Kidney glomerular epithelial cell (primary cell): ENCODE results near the gene CR1L.
"Not testable (repeated sequence)": the region's sequence is repeated elsewhere in the genome, so short reads cannot be mapped to it uniquely, and the experiment has no call there.

Experiments used
- DNase-seq: peaks from one replicate; lab custom pipeline; 2025; lab: John Stamatoyannopoulos, UW

CR1L gene

DNA sequence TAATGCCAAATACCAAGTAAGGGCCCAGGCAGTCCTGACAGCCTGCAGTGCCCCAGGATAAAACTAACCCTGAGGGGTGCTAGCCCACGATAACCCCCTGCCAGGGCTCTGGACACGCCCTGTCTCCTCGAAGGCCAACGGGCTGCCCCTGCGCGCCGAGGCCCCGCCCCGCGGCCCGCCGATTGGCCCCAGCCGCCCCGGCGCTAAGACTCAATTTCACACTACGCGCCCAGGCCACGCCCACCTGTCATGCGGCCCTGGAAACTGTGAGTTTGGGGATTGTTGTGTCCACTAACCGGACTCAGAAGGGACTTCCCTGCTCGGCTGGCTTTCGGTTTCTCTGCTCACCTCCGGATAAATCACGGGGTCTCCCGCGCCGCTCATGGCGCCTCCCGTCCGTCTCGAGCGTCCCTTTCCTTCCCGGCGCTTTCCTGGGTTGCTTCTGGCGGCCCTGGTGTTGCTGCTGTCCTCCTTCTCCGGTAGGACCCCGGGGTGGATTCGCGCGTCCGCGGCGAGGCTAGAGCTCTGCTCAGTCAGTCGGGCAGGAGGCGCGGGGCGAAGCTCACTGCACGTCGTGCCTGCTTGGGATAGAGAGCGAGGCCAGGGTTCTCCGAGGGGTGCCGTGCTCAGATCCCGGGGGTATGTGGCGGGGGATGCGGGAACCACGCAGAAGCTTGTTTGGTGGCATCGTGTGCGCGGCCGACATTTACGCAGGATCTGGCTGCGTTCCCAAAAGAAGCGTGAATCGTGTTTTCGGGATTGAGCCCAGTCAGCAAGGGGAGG lies at the start of gene CR1L:
Gene CR1L, plus strand, starts transcription at position 282 of the 783 bp plus-strand sequence. Its CDS starts 101 bp downstream, at position 383.
- DNase-seq, result peak; percentile 26

DNA sequence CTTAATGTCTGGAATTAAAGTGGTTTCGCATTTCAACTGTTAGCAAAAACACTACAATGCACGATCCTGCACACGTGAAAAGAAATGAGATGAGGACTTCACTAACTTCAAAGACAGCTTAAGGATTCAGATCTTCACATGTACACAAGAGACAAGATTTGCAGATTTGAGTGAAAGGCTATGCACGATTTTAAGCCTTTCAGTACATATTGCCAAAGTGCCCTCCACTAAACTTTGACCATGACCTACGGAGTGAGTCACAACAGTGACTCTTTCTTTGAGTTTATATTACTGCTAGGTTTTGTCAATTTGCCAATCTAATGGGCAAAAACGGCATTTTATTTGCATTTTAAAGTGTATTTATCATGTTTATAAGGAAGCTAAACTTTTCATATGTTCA lies 41.2 kb upstream of the CR1L start:
- DNase-seq, result no peak

DNA sequence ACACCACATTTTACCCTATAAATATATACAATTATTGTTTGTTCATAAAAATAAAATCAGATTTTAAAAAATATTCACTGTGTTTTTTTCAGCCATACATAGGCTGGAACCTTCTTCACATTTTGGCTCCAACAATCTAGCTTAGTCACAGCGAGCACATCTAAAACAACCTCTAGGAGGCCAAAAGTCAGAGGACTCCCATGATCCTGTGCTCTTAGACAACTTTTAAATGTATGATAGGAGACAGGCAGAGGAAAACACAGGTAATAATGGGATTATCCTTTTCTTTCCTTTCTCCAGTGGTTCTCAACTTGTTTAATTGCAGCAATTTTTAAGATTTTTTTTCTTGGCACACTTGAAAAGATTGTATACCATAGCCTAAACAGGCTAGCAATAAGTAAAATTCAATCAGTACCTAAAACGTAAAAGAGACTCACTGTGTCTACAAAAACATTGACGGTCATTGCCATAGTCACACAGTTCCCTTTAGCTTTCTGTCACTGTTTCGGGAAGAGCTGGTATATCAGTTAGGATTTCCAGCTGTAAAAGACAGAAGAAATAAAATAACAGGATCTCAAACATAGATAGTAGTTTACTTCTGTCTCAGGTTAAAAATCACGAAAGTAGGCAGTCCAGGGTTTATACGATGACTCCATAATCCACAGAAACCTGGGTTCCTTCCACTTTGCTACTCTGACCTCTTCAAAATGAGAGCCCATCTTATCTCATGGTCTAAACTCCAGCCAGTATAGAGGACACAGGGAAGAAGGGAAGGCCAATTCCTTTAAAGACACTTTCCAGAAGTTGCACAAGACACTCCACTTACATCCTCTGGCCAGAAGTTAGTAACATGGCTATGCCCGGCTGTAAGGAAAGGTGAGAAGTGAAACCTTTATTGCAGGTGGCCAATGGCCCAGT lies 39.2 kb upstream of the CR1L start:
- no peak for DNase-seq

DNA sequence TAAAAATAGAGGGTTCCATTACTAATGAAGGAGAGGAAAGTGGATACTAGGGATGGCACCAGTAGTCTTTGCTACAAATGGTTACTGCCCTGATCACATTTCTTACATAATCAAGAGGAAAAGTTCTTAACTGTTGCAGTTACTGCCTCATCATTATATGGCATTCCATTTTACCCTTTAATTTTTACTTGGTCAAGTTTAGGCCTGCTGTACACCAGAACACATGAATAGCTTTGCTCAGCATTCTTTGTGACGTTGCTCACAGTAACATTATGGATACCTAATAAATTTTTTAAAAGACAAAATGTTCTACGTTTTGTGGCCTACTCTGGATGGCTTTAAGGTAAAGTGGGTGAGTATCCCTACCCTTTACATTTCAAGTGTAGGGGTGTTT lies 38.6 kb upstream of the CR1L start:
- no peak for DNase-seq

DNA sequence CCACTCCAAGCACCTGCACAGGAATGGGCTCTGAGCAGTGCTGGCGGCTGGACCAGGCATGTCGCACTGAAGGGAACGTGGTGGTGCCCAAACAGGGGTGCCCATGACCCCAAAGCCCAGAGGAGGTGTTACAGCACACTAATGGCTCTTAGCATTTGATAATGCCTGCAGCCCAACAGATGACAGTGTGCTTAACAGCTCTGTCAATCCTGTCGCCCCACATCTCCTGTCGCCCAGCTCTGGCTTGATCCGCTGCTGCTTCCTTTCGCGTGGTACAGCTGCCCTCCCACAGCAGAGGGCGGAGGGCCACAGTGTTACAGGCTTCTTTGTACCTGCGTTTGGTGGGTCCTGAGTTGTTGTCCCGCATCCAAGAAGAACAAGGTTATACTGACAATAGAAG lies 32.2 kb upstream of the CR1L start:
- no peak for DNase-seq

DNA sequence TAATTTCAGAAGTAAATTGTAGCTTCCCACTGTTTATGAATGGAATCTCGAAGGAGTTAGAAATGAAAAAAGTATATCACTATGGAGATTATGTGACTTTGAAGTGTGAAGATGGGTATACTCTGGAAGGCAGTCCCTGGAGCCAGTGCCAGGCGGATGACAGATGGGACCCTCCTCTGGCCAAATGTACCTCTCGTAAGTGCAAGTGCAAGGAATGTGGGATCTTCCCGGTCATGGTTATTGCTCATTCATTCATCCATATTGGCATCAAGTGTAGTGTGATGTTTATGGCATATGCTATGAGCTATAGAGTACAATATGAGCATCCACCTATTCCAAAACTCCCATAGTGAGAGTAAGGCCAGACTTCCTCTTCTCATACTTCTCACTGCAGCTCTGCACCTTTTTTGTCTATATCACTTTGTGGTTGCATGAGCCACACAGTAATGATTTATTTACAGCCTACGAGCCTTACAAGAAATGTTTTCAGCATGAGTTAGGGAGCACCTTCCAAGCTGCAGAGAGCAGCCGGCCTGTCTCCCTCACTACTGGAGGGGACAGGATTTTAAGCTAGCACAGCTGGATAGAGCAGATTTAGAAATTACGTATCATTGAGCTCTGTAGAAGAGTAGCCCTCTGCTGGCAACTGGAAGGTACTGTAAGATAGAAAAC lies 24.9 kb upstream of the CR1L start:
- peak; percentile 60 for DNase-seq

DNA sequence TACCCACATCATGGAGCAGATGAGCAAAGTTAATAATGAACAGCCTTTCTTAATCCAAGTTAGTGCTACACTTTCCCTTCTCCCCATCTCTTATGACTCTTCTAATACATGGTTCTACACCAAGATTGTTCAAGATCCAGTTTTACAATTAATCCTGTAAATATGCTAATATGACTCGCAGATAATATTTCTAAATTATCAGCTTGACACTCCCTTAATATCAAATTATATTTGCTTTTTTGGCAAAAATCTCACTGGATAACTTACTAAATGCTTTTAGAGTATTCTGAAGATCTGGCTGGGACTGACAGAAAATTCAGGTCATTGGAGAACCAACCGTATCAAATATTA lies 24.4 kb upstream of the CR1L start:
- DNase-seq, result no peak

DNA sequence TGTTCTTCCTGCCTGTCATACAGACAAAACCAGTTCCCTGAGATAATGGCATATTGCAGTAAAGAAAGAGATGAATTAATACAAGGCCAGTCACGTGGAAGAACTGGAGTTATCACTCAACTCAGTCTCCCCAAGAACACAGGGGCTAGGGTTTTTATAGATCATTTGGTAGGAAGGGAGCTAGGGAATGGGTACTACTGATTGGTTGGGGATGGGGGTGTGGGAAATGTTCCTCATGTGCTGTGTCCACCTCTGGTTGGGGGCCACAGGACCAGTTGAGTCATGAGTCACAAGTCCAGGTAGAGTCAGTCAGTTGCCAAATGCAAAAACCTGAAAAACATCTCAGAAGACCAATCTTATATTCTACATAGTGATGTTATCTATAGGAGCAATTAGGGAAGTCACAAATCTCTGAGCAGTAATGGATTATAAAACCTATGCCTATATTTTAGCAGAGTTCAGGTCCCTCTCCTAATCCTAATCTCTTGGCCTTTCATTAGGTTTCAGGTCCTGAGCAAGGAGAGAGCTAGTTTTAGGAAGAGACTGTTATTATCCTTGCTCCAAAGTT lies 19.3 kb upstream of the CR1L start:
- not testable (repeated sequence) for DNase-seq

DNA sequence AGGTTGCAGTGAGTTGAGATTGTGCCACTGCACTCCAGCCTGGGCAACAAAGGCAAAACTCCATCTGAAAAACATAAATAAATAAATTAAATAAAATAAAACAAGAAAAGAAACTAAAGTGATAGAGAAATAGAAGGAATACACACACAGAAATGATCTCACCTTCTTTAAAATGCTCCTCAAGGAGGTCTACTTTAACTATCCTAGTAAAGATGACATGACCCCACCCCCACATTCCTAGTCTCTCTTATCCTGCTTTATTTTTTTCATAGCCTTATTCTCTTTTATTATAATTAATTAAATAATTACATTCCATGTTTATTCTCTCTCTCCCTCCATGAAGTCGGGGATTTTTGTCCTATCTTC lies 18.0 kb upstream of the CR1L start:
- DNase-seq, result no peak

DNA sequence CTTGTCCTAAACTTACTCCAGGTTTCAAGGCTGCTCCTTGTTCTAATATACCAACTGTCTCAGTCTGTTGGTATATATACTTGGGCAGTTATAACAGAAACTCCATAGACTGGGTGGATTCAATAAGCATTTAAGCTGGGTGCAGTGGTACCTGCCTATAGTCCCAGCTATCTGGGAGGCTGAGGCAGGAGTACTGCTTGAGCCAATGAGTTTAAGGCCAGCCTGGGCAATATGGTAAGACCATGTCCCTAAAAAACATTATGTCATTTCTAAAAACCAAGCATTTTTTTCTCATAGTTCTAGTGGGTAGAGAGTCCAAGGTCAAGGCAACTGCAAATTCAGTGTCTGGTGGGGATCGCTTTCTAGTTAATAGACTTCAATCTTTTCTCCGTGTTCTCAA lies 17.4 kb upstream of the CR1L start:
- DNase-seq, result no peak

DNA sequence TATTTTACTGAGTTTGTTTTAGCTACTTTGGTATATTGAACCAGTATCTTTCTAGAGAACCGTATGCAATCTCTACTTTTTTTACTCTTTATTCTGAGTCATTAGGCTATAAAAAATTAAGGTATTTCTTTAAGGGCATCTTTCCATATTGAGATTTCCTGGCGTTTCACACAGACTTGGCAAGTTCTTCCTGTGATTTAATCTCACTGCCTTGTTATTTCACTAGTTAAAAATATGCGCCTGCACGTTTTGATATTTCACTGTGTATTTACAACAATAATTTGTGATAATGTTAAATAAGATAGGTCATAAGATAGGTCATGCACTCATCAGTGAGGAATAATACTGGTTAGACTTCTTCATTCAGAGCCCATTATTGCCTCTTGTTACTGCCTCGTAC lies 16.2 kb upstream of the CR1L start:
- no peak for DNase-seq

DNA sequence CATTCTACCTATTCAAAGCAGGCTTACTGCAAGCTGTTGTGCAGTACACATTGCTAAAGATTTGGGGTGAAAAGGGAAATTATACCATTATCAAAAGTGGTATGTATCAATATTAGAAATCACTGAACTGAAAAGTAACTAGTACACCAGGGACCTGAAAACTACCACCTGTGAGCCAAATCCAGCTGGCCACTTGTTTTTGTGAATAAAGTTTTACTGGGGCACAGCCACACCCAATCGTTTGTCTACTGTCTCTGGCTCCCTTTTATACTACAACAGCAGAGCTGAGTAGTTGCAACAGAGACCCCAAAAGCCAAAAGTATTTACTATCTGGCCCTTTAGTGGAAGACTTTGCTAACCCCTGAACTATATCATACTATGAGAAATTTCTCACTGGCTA lies 13.8 kb upstream of the CR1L start:
- DNase-seq, result no peak

DNA sequence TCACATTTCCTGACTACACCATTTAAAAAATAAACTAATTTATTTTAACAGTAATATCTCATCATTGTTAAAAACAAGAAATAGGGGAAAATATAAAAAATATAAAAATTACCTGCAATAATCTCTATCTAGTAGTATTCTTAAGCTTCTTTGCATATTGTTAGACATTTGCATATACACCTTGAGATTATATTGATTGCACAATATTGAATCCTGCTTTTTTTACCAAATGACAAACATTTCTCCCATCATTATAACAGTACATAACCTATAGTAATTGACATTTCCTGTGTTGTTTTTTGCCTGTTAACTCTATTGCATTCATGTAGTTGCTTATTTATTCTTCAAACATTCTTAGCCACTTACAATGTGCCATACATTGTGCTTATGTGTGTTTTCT lies 11.7 kb upstream of the CR1L start:
- DNase-seq, result no peak

DNA sequence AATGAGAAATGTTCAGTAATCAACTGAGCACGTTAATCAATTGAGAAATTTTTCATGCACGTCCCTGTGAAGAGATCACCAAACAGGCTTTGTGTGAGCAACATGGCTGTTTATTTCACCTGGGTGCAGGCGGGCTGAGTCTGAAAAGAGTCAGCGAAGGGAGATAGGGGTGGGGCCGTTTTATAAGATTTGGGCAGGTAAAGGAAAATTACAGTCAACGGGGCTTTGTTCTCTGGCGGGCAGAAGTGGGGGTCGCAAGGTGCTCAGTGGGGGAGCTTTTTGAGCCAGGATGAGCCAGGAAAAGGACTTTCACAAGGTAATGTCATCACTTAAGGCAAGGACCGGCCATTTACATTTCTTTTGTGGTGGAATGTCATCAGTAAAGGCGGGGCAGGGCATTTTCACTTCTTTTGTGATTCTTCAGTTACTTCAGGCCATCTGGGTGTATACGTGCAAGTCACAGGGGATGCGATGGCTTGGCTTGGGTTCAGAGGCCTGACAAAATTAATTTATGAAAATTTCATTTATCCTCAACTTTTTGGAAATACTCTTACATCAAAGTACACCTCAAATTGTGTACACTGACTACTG lies 11.1 kb upstream of the CR1L start:
- not testable (repeated sequence) for DNase-seq

DNA sequence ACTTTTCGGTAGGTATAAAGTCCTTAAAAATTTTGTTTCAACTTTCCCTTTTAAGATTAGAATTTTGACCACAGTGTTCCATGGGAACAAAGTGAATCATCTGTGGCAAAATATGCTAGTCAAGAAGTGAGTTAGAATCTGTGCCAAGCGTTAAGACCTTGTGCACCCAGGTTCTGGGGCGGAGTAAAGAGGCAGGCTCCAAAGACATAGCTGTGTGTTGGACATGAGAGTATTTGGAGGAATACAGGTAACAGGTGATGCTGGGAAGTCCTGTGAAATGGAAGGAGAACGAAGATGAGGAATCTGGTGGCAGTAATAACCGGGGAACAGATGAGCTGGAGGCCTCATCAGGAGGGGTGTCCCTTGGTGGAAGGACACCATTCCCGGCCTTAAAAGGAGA lies 10.6 kb upstream of the CR1L start:
- DNase-seq, result not testable (repeated sequence)

DNA sequence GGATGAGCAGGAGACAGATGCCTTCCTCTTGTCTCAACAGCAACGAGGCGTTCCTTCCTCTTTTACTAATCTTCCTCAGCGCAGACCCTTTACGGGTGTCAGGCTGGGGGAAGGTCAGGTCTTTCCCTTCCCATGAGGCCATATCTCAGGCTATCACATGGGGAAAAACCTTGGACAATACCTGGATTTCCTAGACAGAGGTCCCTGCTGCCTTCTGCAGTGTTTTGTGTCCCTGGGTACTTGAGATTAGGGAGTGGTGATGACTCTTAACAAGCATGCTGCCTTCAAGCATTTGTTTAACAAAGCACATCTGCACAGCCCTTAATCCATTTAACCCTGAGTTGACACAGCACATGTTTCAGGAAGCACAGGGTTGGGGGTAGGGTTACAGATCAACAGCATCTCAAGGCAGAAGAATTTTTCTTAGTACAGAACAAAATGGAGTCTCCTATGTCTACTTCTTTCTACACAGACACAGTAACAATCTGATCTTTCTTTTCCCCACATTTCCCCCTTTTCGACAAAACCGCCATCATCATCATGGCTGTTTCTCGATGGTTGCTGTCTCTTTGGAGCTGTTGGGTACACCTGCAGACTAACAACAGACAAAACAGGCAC lies 9.3 kb upstream of the CR1L start:
- DNase-seq, result not testable (repeated sequence)

DNA sequence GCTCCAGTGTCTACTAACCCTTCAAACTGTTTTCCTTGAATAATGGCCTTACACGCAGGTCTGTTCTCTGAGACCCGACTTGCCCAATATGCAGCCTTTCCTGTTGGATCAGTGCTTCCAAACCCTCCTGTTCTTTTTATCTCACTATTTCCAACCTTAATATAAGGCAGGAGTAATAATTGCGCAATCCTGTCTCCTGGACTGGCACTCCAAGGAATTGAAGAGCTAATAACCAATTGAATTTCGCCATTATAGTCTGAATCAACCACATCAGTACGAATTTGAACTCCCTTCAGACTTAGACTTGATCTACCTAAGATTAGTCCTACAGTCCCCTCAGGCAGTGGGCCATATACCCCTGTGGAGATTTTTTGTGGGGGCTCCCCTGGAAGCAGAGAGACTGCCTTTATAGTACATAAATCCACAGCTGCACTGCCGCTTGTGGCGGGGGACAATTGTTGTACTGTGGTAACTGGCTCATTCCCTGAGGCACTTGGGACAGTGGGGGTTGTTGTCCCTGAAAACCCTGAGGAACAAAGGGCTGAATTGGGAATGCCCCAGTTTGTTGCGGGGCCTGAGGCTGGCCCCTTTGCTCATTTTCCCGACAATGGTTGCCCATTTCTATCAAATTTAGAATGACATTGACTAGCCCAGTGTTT lies 6.3 kb upstream of the CR1L start:
- DNase-seq, result not testable (repeated sequence)

DNA sequence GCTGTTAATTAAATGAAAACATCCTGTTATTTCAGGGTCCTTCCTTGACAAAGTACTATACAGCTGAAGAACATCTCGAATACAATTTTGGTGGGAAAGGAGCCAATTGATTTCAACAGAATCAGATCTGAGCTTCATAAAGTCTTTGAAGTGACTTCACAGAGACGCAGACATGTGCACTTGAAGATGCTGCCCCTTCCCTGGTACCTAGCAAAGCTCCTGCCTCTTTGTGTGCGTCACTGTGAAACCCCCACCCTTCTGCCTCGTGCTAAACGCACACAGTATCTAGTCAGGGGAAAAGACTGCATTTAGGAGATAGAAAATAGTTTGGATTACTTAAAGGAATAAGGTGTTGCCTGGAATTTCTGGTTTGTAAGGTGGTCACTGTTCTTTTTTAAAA lies 5.6 kb upstream of the CR1L start:
- not testable (repeated sequence) for DNase-seq

DNA sequence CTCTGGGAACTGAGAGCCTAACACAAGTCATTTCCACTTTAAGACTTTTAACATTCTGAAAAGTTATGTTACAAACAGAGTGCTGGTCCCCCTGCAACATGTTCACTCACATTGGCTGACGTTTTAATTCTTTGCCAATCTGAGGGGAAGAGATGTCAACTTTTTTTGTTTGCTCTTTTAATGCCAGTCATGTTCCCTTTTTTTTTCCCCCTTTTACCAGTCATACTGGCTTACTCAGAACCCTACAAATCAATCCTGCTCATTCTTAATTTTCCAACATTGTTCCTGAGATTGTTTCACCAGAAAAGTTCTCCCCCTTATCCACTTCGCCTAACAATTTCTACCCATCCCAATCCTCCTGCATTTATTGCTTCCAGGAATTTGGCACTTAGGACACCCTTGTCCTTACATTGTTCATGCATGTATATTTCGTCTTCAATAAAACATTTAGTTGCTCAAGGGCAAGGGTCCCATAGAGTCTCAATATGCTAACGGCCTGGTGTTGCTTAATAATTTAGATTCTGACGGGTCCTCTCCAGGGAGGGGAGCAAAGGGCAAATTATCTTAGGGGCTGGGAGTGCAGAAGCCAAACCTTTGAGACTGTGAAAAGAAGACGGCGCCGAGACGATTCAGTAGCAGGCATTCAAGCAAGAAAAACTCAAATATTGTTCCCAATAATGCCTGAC lies 624 bp upstream of the CR1L start:
- DNase-seq, result no peak

DNA sequence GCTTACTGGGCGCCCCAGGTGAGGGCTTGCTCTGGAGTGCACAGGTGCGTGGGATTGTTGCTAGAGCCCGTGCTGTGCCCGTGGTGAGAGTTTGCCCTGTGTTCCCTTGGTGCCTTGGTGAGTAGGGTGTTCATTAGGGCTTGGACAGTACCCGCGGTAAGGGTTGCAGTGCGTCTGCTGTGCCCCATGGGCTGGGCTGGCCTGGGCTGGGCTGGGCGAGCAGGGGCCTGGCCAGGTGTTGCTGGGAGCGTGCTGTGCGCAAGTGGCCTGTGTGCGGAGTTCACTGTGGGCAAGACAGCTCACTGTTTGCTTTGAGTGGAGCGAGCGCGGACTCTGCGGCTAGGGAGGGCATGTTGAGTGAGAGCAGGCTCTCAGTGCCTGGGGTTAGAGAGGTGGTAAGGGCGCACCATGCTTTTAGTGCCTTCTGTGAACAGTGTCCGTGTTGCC lies 725 bp downstream of the CR1L start:
- DNase-seq, result no peak
